CD14-positive monocyte (primary cell): Measurements from ENCODE around the gene CARNS1. TPM values are rescaled to one million over a fixed set of nuclear protein-coding genes. Genes with fewer than 3 reads are reported as not detected.

Source experiments
- DNase-seq, 3 donors: peaks; one replicate each; pipeline ENCODE4 v3.0.0-alpha.2; 2011 to 2022
- H2AFZ ChIP-seq: 2 replicates; pipeline ENCODE4 v1.6.0; 2012; ENCODE audit warnings: mild to moderate bottlenecking, low read depth, low read length, inconsistent platforms; ENCODE audit not compliant: insufficient read depth, poor library complexity, severe bottlenecking
- H3K27ac ChIP-seq, 2 donors: 1 replicate in 1 of 2; 2 replicates in 1 of 2; pipeline ENCODE4 v1.5.1; 2012 to 2013; ENCODE audit warnings: low read length in 2 of 2, control low read depth in 1 of 2, inconsistent platforms in 1 of 2, low read depth in 1 of 2, mild to moderate bottlenecking in 1 of 2
- H3K27me3 ChIP-seq, 2 donors: one replicate each; pipeline versions ENCODE4 v1.6.0 to v1.6.1; 2011 to 2013; ENCODE audit warnings: low read length in 2 of 2; ENCODE audit not compliant: control insufficient read depth in 2 of 2, insufficient read depth in 2 of 2
- H3K36me3 ChIP-seq, 2 donors: replicated peaks in 1 of 2; 1 replicate in 1 of 2; 2 replicates in 1 of 2; pipeline versions ENCODE4 v1.5.1 to v1.6.1; 2012 to 2013; ENCODE audit warnings: low read length in 2 of 2, control low read depth in 1 of 2, inconsistent platforms in 1 of 2, mild to moderate bottlenecking in 1 of 2; ENCODE audit not compliant: insufficient read depth in 2 of 2, control insufficient read depth in 1 of 2
- H3K4me1 ChIP-seq, 2 donors: 1 replicate in 1 of 2; 2 replicates in 1 of 2; pipeline versions ENCODE4 v1.5.1 to v1.6.1; 2012 to 2013; ENCODE audit warnings: low read length in 2 of 2, control low read depth in 1 of 2, inconsistent platforms in 1 of 2, mild to moderate bottlenecking in 1 of 2, moderate library complexity in 1 of 2; ENCODE audit not compliant: insufficient read depth in 2 of 2, control insufficient read depth in 1 of 2
- H3K4me2 ChIP-seq: replicated peaks from 2 replicates; pipeline ENCODE3; 2012; ENCODE audit warnings: low read length, moderate library complexity, mild to moderate bottlenecking; ENCODE audit not compliant: poor library complexity, severe bottlenecking; ENCODE audit errors: extremely low read depth
- H3K4me3 ChIP-seq, 3 experiments: fragments of 200-600 bp in 1 of 3; sonication (generic) in 1 of 3; replicated peaks in 1 of 3; 1 replicate in 2 of 3; 2 replicates in 1 of 3; pipeline ENCODE4 v1.5.1; 2011 to 2013; ENCODE audit warnings: low read length in 3 of 3, mild to moderate bottlenecking in 3 of 3, control low read depth in 2 of 3, low read depth in 2 of 3, inconsistent platforms in 1 of 3, moderate library complexity in 1 of 3
- H3K79me2 ChIP-seq: 2 replicates; pipeline ENCODE4 v1.6.0; 2012; ENCODE audit warnings: mild to moderate bottlenecking, control low read depth, inconsistent platforms, low read length, moderate library complexity; ENCODE audit not compliant: insufficient read depth
- H3K9ac ChIP-seq: 2 replicates; pipeline ENCODE4 v1.6.0; 2017; ENCODE audit warnings: low read length, mild to moderate bottlenecking; ENCODE audit not compliant: insufficient read depth, poor library complexity, severe bottlenecking
- H3K9me3 ChIP-seq, 2 donors: replicated peaks in 1 of 2; 1 replicate in 1 of 2; 2 replicates in 1 of 2; pipeline versions ENCODE4 v1.5.1 to v1.6.1; 2012 to 2013; ENCODE audit warnings: low read length in 2 of 2, control low read depth in 1 of 2; ENCODE audit not compliant: control insufficient read depth in 1 of 2, insufficient read depth in 1 of 2
- H4K20me1 ChIP-seq: 2 replicates; pipeline ENCODE4 v1.6.0; 2012; ENCODE audit warnings: mild to moderate bottlenecking, low read length, control low read depth, moderate library complexity; ENCODE audit not compliant: insufficient read depth
- H3K27ac Mint-ChIP-seq, 7 donors: one replicate each; pipeline ENCODE4 v1.8.0; 2020; ENCODE audit warnings: mild to moderate bottlenecking in 7 of 7, mixed read lengths in 7 of 7, moderate library complexity in 6 of 7, inconsistent platforms in 2 of 7
- H3K27me3 Mint-ChIP-seq, 3 donors: one replicate each; pipeline ENCODE4 v1.8.0; 2021 to 2022; ENCODE audit warnings: low read depth in 3 of 3, mild to moderate bottlenecking in 3 of 3, mixed read lengths in 3 of 3, moderate library complexity in 3 of 3, inconsistent platforms in 1 of 3
- H3K36me3 Mint-ChIP-seq, 2 donors: one replicate each; pipeline ENCODE4 v1.8.0; 2020; ENCODE audit warnings: mixed read lengths in 2 of 2, inconsistent platforms in 1 of 2, mild to moderate bottlenecking in 1 of 2
- H3K4me1 Mint-ChIP-seq: one replicate; pipeline ENCODE4 v1.8.0; 2020; ENCODE audit warnings: mild to moderate bottlenecking, mixed read lengths
- H3K4me3 Mint-ChIP-seq, 2 donors: one replicate each; pipeline ENCODE4 v1.8.0; 2020; ENCODE audit warnings: mild to moderate bottlenecking in 2 of 2, mixed read lengths in 2 of 2, moderate library complexity in 1 of 2
- H3K9me3 Mint-ChIP-seq, 7 donors: one replicate each; pipeline ENCODE4 v1.8.0; 2020 to 2022; ENCODE audit warnings: mixed read lengths in 7 of 7, mild to moderate bottlenecking in 6 of 7, moderate library complexity in 6 of 7, inconsistent platforms in 2 of 7
- CTCF ChIP-seq: fragments of 200-600 bp; IDR thresholded peaks from one replicate; pipeline ENCODE4 v1.8.0; 2022; ENCODE audit warnings: antibody characterized with exemption, mild to moderate bottlenecking
- WGBS: methylation state at CpG from one replicate; pipeline ENCODE4 v1.1.5; 2013; ENCODE audit warnings: missing lambda C conversion rate; ENCODE audit not compliant: insufficient coverage; 5-methylcytosine and 5-hydroxymethylcytosine counted together
- intact Hi-C, 2 donors: fragments of 100-400 bp; cut with micrococcal nuclease; formaldehyde crosslinking; loops; one replicate each; pipeline versions ENCODE4 v1.15.0 to v1.15.1; 2023
- polyA plus RNA-seq, 3 donors: library from polyadenylated mRNA; depleted of rRNA in 1 of 3; unstranded in 2 of 3; stranded (reverse) in 1 of 3; fragments of 300-500 nt in 2 of 3; fragments of >200 nt in 1 of 3; fragmentation: Illumina TruSeq in 2 of 3; gene quantifications; 1 replicate in 2 of 3; 2 replicates in 1 of 3; pipeline ENCODE4 v1.2.3, GENCODE V29; 2012 to 2021

The CARNS1 gene
- polyA plus RNA-seq, 3 donors: 0.09 TPM; not detected in 2

GRCh38 chr11:67397986-67398660 is 17.4 kb upstream of the CARNS1 start:
- peaks cover 39 to 59% of the 10 kb centered on the region in 2 donors for H3K36me3 ChIP-seq
- no peak for DNase-seq
- peaks cover 35 to 57% of the 10 kb centered on the region in 2 donors for H3K4me1 ChIP-seq
- H3K27ac ChIP-seq: peak overlapping the region in 1 of 2 donors; percentile 20
- Mint-ChIP-seq H3K27ac (no peak overlapping the region), H3K36me3 (peaks cover 39 to 48% of the 10 kb centered on the region in 2 donors), H3K9me3 (no peaks in the 10 kb centered on the region), H3K4me3 (no peak overlapping the region), H3K4me1 (peaks cover 53% of the 10 kb centered on the region), H3K27me3 (no peaks in the 10 kb centered on the region)
- H3K4me2 ChIP-seq: no peak overlapping the region
- no peaks in the 10 kb centered on the region for H3K27me3 ChIP-seq
- TF ChIP-seq CTCF: no peak
- H3K9me3 ChIP-seq: no peaks in the 10 kb centered on the region
- 86% methylated on average over 23 of the region's 24 CpGs for WGBS
- H4K20me1 ChIP-seq: peaks cover 67% of the 10 kb centered on the region
- H3K9ac ChIP-seq: no peak overlapping the region
- no peak overlapping the region for H3K4me3 ChIP-seq
- intact Hi-C loops: loop anchor here in 1 of 2 donors (10.0 kb wide), 1 partner anchor 553 kb away; the partner anchor contains the start of gene RCE1
- peaks cover 62% of the 10 kb centered on the region for H3K79me2 ChIP-seq
- H2AFZ ChIP-seq: no peak overlapping the region

DNA sequence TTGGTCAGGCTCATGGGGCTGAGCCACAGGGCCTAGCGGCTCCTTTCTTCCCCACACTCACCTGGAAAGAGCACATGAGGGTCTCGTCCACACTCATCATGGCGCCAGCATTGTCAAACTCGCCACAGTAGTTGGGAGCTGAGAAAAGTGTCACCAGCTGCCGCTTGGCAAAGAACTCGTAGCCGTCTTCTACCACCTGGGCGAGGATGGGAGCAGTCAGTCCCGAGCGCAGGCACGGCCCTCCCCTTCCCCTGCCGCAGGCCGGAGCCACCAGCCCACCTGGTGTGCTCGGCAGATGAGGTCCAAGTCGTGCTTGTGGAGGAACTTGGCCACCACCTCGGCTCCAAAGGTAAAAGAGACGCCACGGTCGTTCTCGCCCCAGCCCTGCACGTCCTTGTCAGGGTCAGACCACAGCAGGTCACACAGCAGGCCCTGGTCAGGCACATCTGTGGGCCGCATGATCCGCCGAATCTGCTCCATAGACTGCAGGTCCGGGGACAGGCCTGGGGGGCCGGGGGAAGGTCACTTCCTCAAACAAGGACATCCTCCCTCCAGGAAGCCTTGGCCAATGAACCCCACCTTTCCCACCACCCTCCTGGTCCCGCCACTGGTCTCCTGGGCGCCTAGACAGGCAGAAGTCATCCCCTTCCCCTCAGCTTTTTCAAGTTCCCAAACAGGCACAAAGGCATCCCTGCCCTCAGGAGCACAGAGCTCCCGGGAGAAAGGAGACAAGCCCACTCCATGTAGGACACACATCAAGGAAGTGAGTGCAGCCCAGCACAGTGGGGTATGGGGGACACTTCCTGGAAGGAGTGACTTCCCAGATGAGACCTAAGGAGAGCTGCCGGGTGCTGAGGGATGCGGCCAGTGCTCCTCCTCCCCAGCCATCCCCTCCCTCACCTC is 16.6 kb upstream of the CARNS1 start:
- Histone ChIP-seq H4K20me1 (peaks cover 61% of the 10 kb centered on the region), H3K9ac (no peak overlapping the region), H3K27me3 (no peaks in the 10 kb centered on the region), H2AFZ (no peak overlapping the region), H3K4me3 (no peak overlapping the region), H3K36me3 (peaks cover 39 to 57% of the 10 kb centered on the region in 2 donors), H3K4me2 (peak overlapping the region; percentile 3), H3K27ac (peak overlapping the region in 1 of 2 donors; percentile 59), H3K4me1 (peaks cover 43 to 63% of the 10 kb centered on the region in 2 donors), H3K9me3 (no peaks in the 10 kb centered on the region), H3K79me2 (peaks cover 65% of the 10 kb centered on the region)
- intact Hi-C loops: loop anchor here in 1 of 2 donors (10.0 kb wide), 1 partner anchor 554 kb away; the partner anchor contains the start of gene RCE1
- Mint-ChIP-seq H3K27ac (peak overlapping the region in 3 of 7 donors; percentile 18 to 74 (median 54)), H3K27me3 (no peaks in the 10 kb centered on the region), H3K4me1 (peaks cover 53% of the 10 kb centered on the region), H3K9me3 (no peaks in the 10 kb centered on the region), H3K36me3 (peaks cover 32 to 48% of the 10 kb centered on the region in 2 donors), H3K4me3 (no peak overlapping the region)
- TF ChIP-seq CTCF: no peak
- DNase-seq: no peak
- 85% methylated on average over 23 of the region's 31 CpGs for WGBS
